ENCODE measurements around the gene ACTR3C. TPM values are rescaled to one million over a fixed set of nuclear protein-coding genes. Genes with fewer than 3 reads are reported as not detected.
"Not testable (repeated sequence)": the region's sequence is repeated elsewhere in the genome, so short reads cannot be mapped to it uniquely, and the experiment has no call there.

Gene ACTR3C
- total RNA-seq, 1 donor from 2014 or later: not detected

- H3K4me1 ChIP-seq: no peaks in the 10 kb centered on the region
- no peak overlapping the region for H3K27ac ChIP-seq
- H3K36me3 Mint-ChIP-seq: no peaks in the 10 kb centered on the region
- peaks cover 19% of the 10 kb centered on the region for H3K27me3 ChIP-seq
- DNase-seq (ENCODE audit: low spot score): no peak
- no peaks in the 10 kb centered on the region for H4K20me1 ChIP-seq (ENCODE audit: low read depth)
- H3K27me3 Mint-ChIP-seq (ENCODE audit: insufficient read depth, low read depth): peaks cover 3% of the 10 kb centered on the region
- H3K9ac ChIP-seq: no peak overlapping the region
- H3K4me1 Mint-ChIP-seq: peaks cover 13% of the 10 kb centered on the region
- no peak overlapping the region for H3K4me3 Mint-ChIP-seq
- H3K9me3 ChIP-seq (ENCODE audit: low read depth): no peaks in the 10 kb centered on the region
- no peak overlapping the region for H3K4me3 ChIP-seq
- H3K36me3 ChIP-seq: no peaks in the 10 kb centered on the region
- no peaks in the 10 kb centered on the region for H3K9me3 Mint-ChIP-seq
- peaks cover 10% of the 10 kb centered on the region for H3F3A ChIP-seq (ENCODE audit: low read depth)
- no peak overlapping the region for H3K27ac Mint-ChIP-seq
- H2AFZ ChIP-seq (replicated peaks): no peak overlapping the region
- no peaks in the 10 kb centered on the region for H3K79me2 ChIP-seq (ENCODE audit: low read depth)
- no peak overlapping the region for H3K4me2 ChIP-seq
- TF ChIP-seq EZH2phosphoT487 (IDR thresholded peaks at IDR 0.05): no peak
Measured at GRCh38 chr7:150313870-150314269, 9.5 kb downstream of the ACTR3C start.

GRCh38 chr7:150313367-150313809, 10.0 kb downstream of the ACTR3C start:
- Mint-ChIP-seq H3K27me3 (ENCODE audit: insufficient read depth, low read depth) (peaks cover 3% of the 10 kb centered on the region), H3K4me3 (no peak overlapping the region), H3K4me1 (peaks cover 13% of the 10 kb centered on the region), H3K9me3 (no peaks in the 10 kb centered on the region), H3K27ac (no peak overlapping the region), H3K36me3 (no peaks in the 10 kb centered on the region)
- no peaks in the 10 kb centered on the region for H3K36me3 ChIP-seq
- H3K4me1 ChIP-seq: no peaks in the 10 kb centered on the region
- H3K9me3 ChIP-seq (ENCODE audit: low read depth): no peaks in the 10 kb centered on the region
- no peak overlapping the region for H3K4me3 ChIP-seq
- no peak for DNase-seq (ENCODE audit: low spot score)
- no peak overlapping the region for H3K9ac ChIP-seq
- no peak overlapping the region for H3K27ac ChIP-seq
- H4K20me1 ChIP-seq (ENCODE audit: low read depth): no peaks in the 10 kb centered on the region
- H2AFZ ChIP-seq (replicated peaks): no peak overlapping the region
- H3F3A ChIP-seq (ENCODE audit: low read depth): peaks cover 8% of the 10 kb centered on the region
- H3K4me2 ChIP-seq: no peak overlapping the region
- no peaks in the 10 kb centered on the region for H3K79me2 ChIP-seq (ENCODE audit: low read depth)
- TF ChIP-seq EZH2 (IDR thresholded peaks at IDR 0.05): no peak
- no peak for TF ChIP-seq CTCF (IDR thresholded peaks at IDR 0.05)
- TF ChIP-seq EZH2phosphoT487 (IDR thresholded peaks at IDR 0.05): no peak
- peaks cover 24% of the 10 kb centered on the region for H3K27me3 ChIP-seq

GRCh38 chr7:150312649-150313366, 10.5 kb downstream of the ACTR3C start:
- H3K4me1 Mint-ChIP-seq: peaks cover 15% of the 10 kb centered on the region

GRCh38 chr7:150311711-150312110, 11.6 kb downstream of the ACTR3C start:
- Histone ChIP-seq H3K27ac (no peak overlapping the region), H3K79me2 (ENCODE audit: low read depth) (no peaks in the 10 kb centered on the region), H3K9ac (no peak overlapping the region), H3F3A (ENCODE audit: low read depth) (no peaks in the 10 kb centered on the region), H3K4me2 (no peak overlapping the region), H3K36me3 (no peaks in the 10 kb centered on the region), H3K4me1 (no peaks in the 10 kb centered on the region), H3K4me3 (no peak overlapping the region), H3K27me3 (peaks cover 31% of the 10 kb centered on the region), H4K20me1 (ENCODE audit: low read depth) (no peaks in the 10 kb centered on the region), H3K9me3 (ENCODE audit: low read depth) (no peaks in the 10 kb centered on the region), H2AFZ (replicated peaks) (no peak overlapping the region)
- DNase-seq (ENCODE audit: low spot score): no peak
- H3K4me1 Mint-ChIP-seq: peaks cover 15% of the 10 kb centered on the region
- H3K27me3 Mint-ChIP-seq (ENCODE audit: insufficient read depth, low read depth): peaks cover 2% of the 10 kb centered on the region
- H3K9me3 Mint-ChIP-seq: no peaks in the 10 kb centered on the region
- H3K36me3 Mint-ChIP-seq: no peaks in the 10 kb centered on the region
- H3K4me3 Mint-ChIP-seq: no peak overlapping the region
- no peak overlapping the region for H3K27ac Mint-ChIP-seq
- TF ChIP-seq CTCF (IDR thresholded peaks at IDR 0.05): no peak
- TF ChIP-seq EZH2phosphoT487 (IDR thresholded peaks at IDR 0.05): no peak
- no peak for TF ChIP-seq EZH2 (IDR thresholded peaks at IDR 0.05)

More at GRCh38 chr7:150312649-150313366, 10.5 kb downstream of the ACTR3C start:
- H3K79me2 ChIP-seq (ENCODE audit: low read depth); H2AFZ ChIP-seq (replicated peaks); H3K9ac ChIP-seq; H3K4me2 ChIP-seq; H3K27me3 Mint-ChIP-seq (ENCODE audit: insufficient read depth, low read depth); H3K4me3 Mint-ChIP-seq; H3K9me3 Mint-ChIP-seq; H3K9me3 ChIP-seq (ENCODE audit: low read depth); H3K27ac ChIP-seq; H3K36me3 Mint-ChIP-seq; H3F3A ChIP-seq (ENCODE audit: low read depth); H4K20me1 ChIP-seq (ENCODE audit: low read depth); H3K4me1 ChIP-seq; H3K4me3 ChIP-seq; H3K27ac Mint-ChIP-seq; DNase-seq (ENCODE audit: low spot score); H3K36me3 ChIP-seq: not testable (repeated sequence)
- H3K27me3 ChIP-seq: peaks cover 28% of the 10 kb centered on the region
